SU-DHL-6 (cell line): ENCODE results near the gene CDCA3.
A peak's percentile ranks its signal among the peaks of the same experiment; 100 is the strongest.

Experiments used
- H2AFZ ChIP-seq: fragments of 200-600 bp; sonication (generic); 2 replicates; pipeline ENCODE4 v1.6.1; 2014; ENCODE audit warnings: low read depth, mild to moderate bottlenecking, moderate library complexity, mixed read lengths, antibody characterized with exemption, low read length; ENCODE audit not compliant: severe bottlenecking
- H3F3A ChIP-seq: fragments of 200-600 bp; shearing (Covaris generic); 2 replicates; pipeline ENCODE4 v1.6.0; 2016; ENCODE audit warnings: antibody characterized with exemption, mild to moderate bottlenecking; ENCODE audit not compliant: insufficient read depth
- H3K27ac ChIP-seq: fragments of 200-600 bp; sonication (generic); 2 replicates; pipeline ENCODE4 v1.5.1; 2016; ENCODE audit warnings: low read depth, mild to moderate bottlenecking, low read length, moderate library complexity, mixed read lengths
- H3K27me3 ChIP-seq: fragments of 200-600 bp; sonication (generic), shearing (Covaris generic); 2 replicates; pipeline ENCODE4 v1.6.0; 2014; ENCODE audit warnings: mild to moderate bottlenecking, low read length
- H3K36me3 ChIP-seq: fragments of 200-600 bp; sonication (generic); 2 replicates; pipeline ENCODE4 v1.6.1; 2014; ENCODE audit warnings: mild to moderate bottlenecking, low read length, mixed read lengths
- H3K4me2 ChIP-seq: fragments of 300-600, 200-600 bp; shearing (Covaris generic), sonication (generic); 2 replicates; pipeline ENCODE4 v1.6.0; 2014; ENCODE audit warnings: low read length, low read depth, mild to moderate bottlenecking; ENCODE audit not compliant: poor library complexity, severe bottlenecking
- H3K4me3 ChIP-seq: fragments of 200-600 bp; sonication (generic); 2 replicates; pipeline ENCODE4 v1.5.1; 2014; ENCODE audit warnings: antibody characterized with exemption, low read length, mild to moderate bottlenecking, mixed read lengths; ENCODE audit not compliant: insufficient read depth, poor library complexity, severe bottlenecking
- H3K79me2 ChIP-seq: fragments of 200-600 bp; sonication (generic); 2 replicates; pipeline ENCODE4 v1.6.1; 2014; ENCODE audit warnings: mild to moderate bottlenecking, low read length, moderate library complexity; ENCODE audit not compliant: insufficient read depth
- H3K9ac ChIP-seq: fragments of 200-600 bp; sonication (generic); 2 replicates; pipeline ENCODE4 v1.7.0; 2014; ENCODE audit warnings: mild to moderate bottlenecking, low read length
- H3K9me2 ChIP-seq: fragments of 200-600 bp; sonication (generic); replicated peaks from 2 replicates; pipeline ENCODE4 v1.6.1; 2014; ENCODE audit warnings: low read length; ENCODE audit not compliant: insufficient read depth
- H3K9me3 ChIP-seq: fragments of 200-600 bp; sonication (generic); 2 replicates; pipeline ENCODE4 v1.6.1; 2014; ENCODE audit warnings: low read length, mixed read lengths; ENCODE audit not compliant: insufficient read depth
- H4K20me1 ChIP-seq: fragments of 200-600 bp; sonication (generic); 2 replicates; pipeline ENCODE4 v1.6.1; 2014; ENCODE audit warnings: low read depth, mild to moderate bottlenecking, antibody characterized with exemption, low read length, moderate library complexity, mixed read lengths
- CTCF ChIP-seq: fragments of 200-600 bp; sonication (generic); IDR thresholded peaks from one replicate; pipeline ENCODE4 v1.5.1; 2017; ENCODE audit warnings: antibody characterized with exemption, mild to moderate bottlenecking, low read length, moderate library complexity; ENCODE audit not compliant: insufficient read depth, poor library complexity, severe bottlenecking
- EZH2phosphoT487 ChIP-seq: fragments of 200-600 bp; sonication (generic), shearing (Covaris generic); conservative IDR thresholded peaks from 2 replicates; pipeline ENCODE4 v1.6.1; 2018; ENCODE audit warnings: mild to moderate bottlenecking, antibody characterized with exemption, low read length, moderate library complexity, mixed read lengths

The CDCA3 gene

GRCh38 chr12:6852651-6853354, 1.7 kb upstream of the CDCA3 start:
- H3K27ac ChIP-seq, result no peak overlapping the region; the same call in 1 of the 2 replicates
- no peaks in the 10 kb centered on the region for H3K27me3 ChIP-seq
- TF ChIP-seq CTCF (no peak), EZH2phosphoT487 (no peak)
- 0 out of 2 replicates have a peak, but pooled peaks cover 4% of the 10 kb centered on the region for H3F3A ChIP-seq
- H3K9me3 ChIP-seq, result no peaks in the 10 kb centered on the region
- 0 out of 2 replicates have a peak, but pooled peaks cover 5% of the 10 kb centered on the region for H3K36me3 ChIP-seq
- peak overlapping the region; percentile 55 for H3K4me2 ChIP-seq
- H3K4me3 ChIP-seq, result peak overlapping the region; percentile 78
- no peaks in the 10 kb centered on the region for H4K20me1 ChIP-seq
- H2AFZ ChIP-seq, result no peak overlapping the region
- H3K9ac ChIP-seq, result peak overlapping the region; percentile 93
- no peaks in the 10 kb centered on the region for H3K9me2 ChIP-seq
- H3K79me2 ChIP-seq, result peaks cover 40% of the 10 kb centered on the region

- Histone ChIP-seq H3K9me3 (no peaks in the 10 kb centered on the region), H3K9ac (peak within 1 kb of the TSS; percentile 93), H3K79me2 (peaks cover 40% of the 10 kb centered on the region), H3K4me3 (peak within 1 kb of the TSS; percentile 87), H4K20me1 (no peaks in the 10 kb centered on the region), H3K27ac (peak within 1 kb of the TSS; percentile 83), H2AFZ (peak within 1 kb of the TSS; percentile 65), H3K36me3 (no peaks in the 10 kb centered on the region), H3K27me3 (no peaks in the 10 kb centered on the region), H3K9me2 (no peaks in the 10 kb centered on the region), H3K4me2 (peak within 1 kb of the TSS; percentile 73), H3F3A (0 out of 2 replicates have a peak, but pooled peaks cover 4% of the 10 kb centered on the region)
- TF ChIP-seq CTCF (no peak), EZH2phosphoT487 (no peak)
Observed at GRCh38 chr12:6851921-6852650, 1.0 kb upstream of the CDCA3 start, which contains the start of gene USP5. Gene USP5, plus strand, starts transcription at chr12:6852150. Its CDS starts 30 bp downstream, at chr12:6852180.

GRCh38 chr12:6850796-6851152, 312 bp downstream of the CDCA3 start:
- Histone ChIP-seq H3K9me3 (no peaks in the 10 kb centered on the region), H3K79me2 (peaks cover 40% of the 10 kb centered on the region), H3K9ac (peak overlapping the region; percentile 93), H3K27me3 (no peaks in the 10 kb centered on the region), H3F3A (0 out of 2 replicates have a peak, but pooled peaks cover 4% of the 10 kb centered on the region), H4K20me1 (no peaks in the 10 kb centered on the region), H3K9me2 (no peaks in the 10 kb centered on the region), H3K4me2 (peak overlapping the region; percentile 73), H3K36me3 (no peaks in the 10 kb centered on the region), H3K4me3 (peak overlapping the region; percentile 87), H2AFZ (peak overlapping the region; percentile 13), H3K27ac (peak overlapping the region; percentile 83)
- TF ChIP-seq CTCF (no peak), EZH2phosphoT487 (no peak)
